ENCODE measurements around the gene NLRP5. TPM values are rescaled to one million over a fixed set of nuclear protein-coding genes. Genes with fewer than 3 reads are reported as not detected.
"Not testable (repeated sequence)": the region's sequence is repeated elsewhere in the genome, so short reads cannot be mapped to it uniquely, and the experiment has no call there.

NLRP5 gene
- total and polyA plus RNA-seq, 2 donors (not counting 1 experiment from before 2014, with no cell fraction given): not detected

- Histone ChIP-seq H3K27ac (ENCODE audit: insufficient read depth, low read length) (no peak overlapping the region), H2AFZ (ENCODE audit: low read length) (no peak overlapping the region), H3K79me2 (ENCODE audit: control insufficient read depth, insufficient read depth, low read length) (no peaks in the 10 kb centered on the region), H3K4me1 (ENCODE audit: control insufficient read depth, extremely low read depth, insufficient read depth, low read length) (no peaks in the 10 kb centered on the region), H3K9me3 (ENCODE audit: control insufficient read depth, insufficient read depth, low read depth, low read length) (no peaks in the 10 kb centered on the region), H3K4me2 (ENCODE audit: extremely low read depth, insufficient read depth, low read length) (no peak overlapping the region), H4K20me1 (ENCODE audit: control insufficient read depth, extremely low read depth, insufficient read depth, low read length) (no peaks in the 10 kb centered on the region), H3K36me3 (ENCODE audit: control insufficient read depth, insufficient read depth, low read length) (no peaks in the 10 kb centered on the region), H3K27me3 (ENCODE audit: control insufficient read depth, insufficient read depth, low read length) (no peaks in the 10 kb centered on the region), H3K9ac (ENCODE audit: insufficient read depth, low read length) (no peak overlapping the region), H3K4me3 (replicated peaks in 1 of 4; ENCODE audit: control extremely low read depth in 1 of 4, insufficient read depth in 1 of 4, low read depth in 3 of 4, low read length in 4 of 4) (no peak overlapping the region)
- DNase-seq (ENCODE audit: low read depth in 2 of 2): no peak
- TF ChIP-seq CTCF (conservative IDR thresholded peaks at IDR 0.05 in 1 of 2, IDR thresholded peaks at IDR 0.05 in 1 of 2; ENCODE audit: low read depth in 1 of 2, low read length in 2 of 2) (no peak), EZH2 (IDR thresholded peaks at IDR 0.05; ENCODE audit: low read length, missing control alignments) (no peak)
These were observed 29.2 kb downstream of the NLRP5 start for GRCh38 chr19:56015756-56016155.

GRCh38 chr19:56019325-56019724 is 32.8 kb downstream of the NLRP5 start:
- not testable (repeated sequence) for H4K20me1 ChIP-seq (ENCODE audit: control insufficient read depth, extremely low read depth, insufficient read depth, low read length)

GRCh38 chr19:56020355-56020975 is 33.9 kb downstream of the NLRP5 start:
- not testable (repeated sequence) for H3K27ac ChIP-seq (ENCODE audit: insufficient read depth, low read length); H3K27me3 ChIP-seq (ENCODE audit: control insufficient read depth, insufficient read depth, low read length); H3K36me3 ChIP-seq (ENCODE audit: control insufficient read depth, insufficient read depth, low read length); DNase-seq (ENCODE audit: low read depth in 2 of 2); H4K20me1 ChIP-seq (ENCODE audit: control insufficient read depth, extremely low read depth, insufficient read depth, low read length); H3K9ac ChIP-seq (ENCODE audit: insufficient read depth, low read length); H3K4me3 ChIP-seq (replicated peaks in 1 of 4; ENCODE audit: control extremely low read depth in 1 of 4, insufficient read depth in 1 of 4, low read depth in 3 of 4, low read length in 4 of 4); H3K9me3 ChIP-seq (ENCODE audit: control insufficient read depth, insufficient read depth, low read depth, low read length); H3K79me2 ChIP-seq (ENCODE audit: control insufficient read depth, insufficient read depth, low read length); H3K4me2 ChIP-seq (ENCODE audit: extremely low read depth, insufficient read depth, low read length); H3K4me1 ChIP-seq (ENCODE audit: control insufficient read depth, extremely low read depth, insufficient read depth, low read length); H2AFZ ChIP-seq (ENCODE audit: low read length)

More at GRCh38 chr19:56019325-56019724, 32.8 kb downstream of the NLRP5 start:
- H3K27ac ChIP-seq (ENCODE audit: insufficient read depth, low read length); H3K27me3 ChIP-seq (ENCODE audit: control insufficient read depth, insufficient read depth, low read length); H3K4me2 ChIP-seq (ENCODE audit: extremely low read depth, insufficient read depth, low read length); H3K4me1 ChIP-seq (ENCODE audit: control insufficient read depth, extremely low read depth, insufficient read depth, low read length); H3K36me3 ChIP-seq (ENCODE audit: control insufficient read depth, insufficient read depth, low read length); H3K9me3 ChIP-seq (ENCODE audit: control insufficient read depth, insufficient read depth, low read depth, low read length); H2AFZ ChIP-seq (ENCODE audit: low read length); DNase-seq (ENCODE audit: low read depth in 2 of 2); H3K79me2 ChIP-seq (ENCODE audit: control insufficient read depth, insufficient read depth, low read length); H3K4me3 ChIP-seq (replicated peaks in 1 of 4; ENCODE audit: control extremely low read depth in 1 of 4, insufficient read depth in 1 of 4, low read depth in 3 of 4, low read length in 4 of 4); H3K9ac ChIP-seq (ENCODE audit: insufficient read depth, low read length): not testable (repeated sequence)

GRCh38 chr19:56026769-56027168 is 40.2 kb downstream of the NLRP5 start:
- Histone ChIP-seq H3K9me3 (ENCODE audit: control insufficient read depth, insufficient read depth, low read depth, low read length) (no peaks in the 10 kb centered on the region), H4K20me1 (ENCODE audit: control insufficient read depth, extremely low read depth, insufficient read depth, low read length) (no peaks in the 10 kb centered on the region), H3K79me2 (ENCODE audit: control insufficient read depth, insufficient read depth, low read length) (no peaks in the 10 kb centered on the region), H3K36me3 (ENCODE audit: control insufficient read depth, insufficient read depth, low read length) (no peaks in the 10 kb centered on the region), H2AFZ (ENCODE audit: low read length) (no peak overlapping the region), H3K27ac (ENCODE audit: insufficient read depth, low read length) (no peak overlapping the region), H3K9ac (ENCODE audit: insufficient read depth, low read length) (no peak overlapping the region), H3K4me2 (ENCODE audit: extremely low read depth, insufficient read depth, low read length) (no peak overlapping the region), H3K27me3 (ENCODE audit: control insufficient read depth, insufficient read depth, low read length) (no peaks in the 10 kb centered on the region), H3K4me3 (replicated peaks in 1 of 4; ENCODE audit: control extremely low read depth in 1 of 4, insufficient read depth in 1 of 4, low read depth in 3 of 4, low read length in 4 of 4) (no peak overlapping the region), H3K4me1 (ENCODE audit: control insufficient read depth, extremely low read depth, insufficient read depth, low read length) (no peaks in the 10 kb centered on the region)
- TF ChIP-seq EZH2 (IDR thresholded peaks at IDR 0.05; ENCODE audit: low read length, missing control alignments) (no peak), CTCF (conservative IDR thresholded peaks at IDR 0.05 in 1 of 2, IDR thresholded peaks at IDR 0.05 in 1 of 2; ENCODE audit: low read depth in 1 of 2, low read length in 2 of 2) (no peak)
- DNase-seq (ENCODE audit: low read depth in 2 of 2): no peak

Measured in fibroblast of lung (primary cell).